NCI-H460 (cell line): ENCODE data around the gene CD209. TPM values are rescaled to one million over a fixed set of nuclear protein-coding genes. Genes with fewer than 3 reads are reported as not detected.
"Not testable (repeated sequence)": the region's sequence is repeated elsewhere in the genome, so short reads cannot be mapped to it uniquely, and the experiment has no call there.

Source experiments
- DNase-seq: peaks from one replicate; pipeline ENCODE4 v3.0.0-alpha.2; 2016; ENCODE audit warnings: low read depth; ENCODE audit errors: extremely low read depth
- total RNA-seq: library from RNA; depleted of rRNA; stranded (reverse); fragments of >200 nt; shearing (Covaris generic); gene quantifications from 2 replicates; pipeline ENCODE4 v1.2.3, GENCODE V29; 2014

The CD209 gene
- total RNA-seq, 1 experiment from 2014 or later, result not detected

DNA sequence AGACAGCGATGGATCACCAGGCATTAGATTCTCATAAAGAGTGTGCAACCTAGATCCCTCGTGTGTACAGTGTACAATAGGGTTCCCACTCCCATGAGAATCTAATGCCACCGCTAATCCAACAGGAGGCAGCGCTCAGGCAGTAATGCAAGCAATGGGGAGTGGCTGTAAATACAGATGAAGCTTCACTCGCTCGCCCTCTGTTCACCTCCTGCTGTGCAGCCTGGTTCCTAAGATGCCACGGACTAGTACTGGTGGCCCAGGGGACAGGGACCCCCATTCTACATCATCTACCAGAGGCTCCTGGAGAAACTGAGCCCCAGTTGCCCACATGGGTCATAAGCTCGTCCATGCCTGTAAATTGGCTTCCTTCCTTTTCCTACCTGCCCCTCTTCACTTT, 23.7 kb upstream of the CD209 start:
- no peak for DNase-seq

GRCh38 chr19:7769171-7769570, 21.8 kb upstream of the CD209 start:
- DNase-seq, result no peak

- no peak for DNase-seq
Measured at GRCh38 chr19:7767487-7767886, 20.2 kb upstream of the CD209 start.

DNA sequence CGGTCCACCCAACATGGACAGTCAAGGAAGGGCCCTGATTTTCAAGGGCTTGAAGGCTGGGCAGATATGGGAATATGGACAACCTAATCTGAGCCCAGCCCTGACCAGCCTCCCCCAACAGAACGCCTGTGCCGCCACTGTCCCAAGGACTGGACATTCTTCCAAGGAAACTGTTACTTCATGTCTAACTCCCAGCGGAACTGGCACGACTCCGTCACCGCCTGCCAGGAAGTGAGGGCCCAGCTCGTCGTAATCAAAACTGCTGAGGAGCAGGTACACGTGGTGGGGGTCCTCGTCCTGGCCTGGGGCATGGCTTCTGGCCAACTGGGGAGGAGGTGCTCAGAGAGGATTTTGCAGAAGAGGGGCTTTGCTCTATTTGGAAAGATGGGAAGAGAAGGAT, 19.2 kb upstream of the CD209 start:
- no peak for DNase-seq

- not testable (repeated sequence) for DNase-seq
Measured at GRCh38 chr19:7765043-7765442, 17.7 kb upstream of the CD209 start.

GRCh38 chr19:7764157-7764556, 16.8 kb upstream of the CD209 start:
- not testable (repeated sequence) for DNase-seq

DNA sequence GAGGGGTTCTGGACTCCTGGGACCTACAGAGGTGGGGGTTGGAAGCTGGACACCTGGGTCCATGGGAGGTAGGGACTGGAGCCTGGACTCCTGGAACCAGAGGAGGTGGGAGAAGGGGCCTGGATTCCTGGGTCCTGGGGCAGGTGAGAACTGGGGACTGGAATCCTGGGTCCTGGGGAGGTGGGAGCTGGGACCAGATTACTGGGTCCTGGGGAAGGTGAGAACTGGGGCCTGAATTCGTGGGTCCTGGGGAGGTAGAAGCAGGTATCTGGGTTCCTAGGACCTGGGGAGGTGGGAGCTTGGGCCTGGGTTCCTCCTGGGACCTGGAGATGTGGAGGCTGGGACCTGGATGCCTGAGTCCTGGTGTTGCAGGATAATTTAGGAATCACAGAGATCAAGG, 16.4 kb upstream of the CD209 start:
- DNase-seq, result no peak

DNA sequence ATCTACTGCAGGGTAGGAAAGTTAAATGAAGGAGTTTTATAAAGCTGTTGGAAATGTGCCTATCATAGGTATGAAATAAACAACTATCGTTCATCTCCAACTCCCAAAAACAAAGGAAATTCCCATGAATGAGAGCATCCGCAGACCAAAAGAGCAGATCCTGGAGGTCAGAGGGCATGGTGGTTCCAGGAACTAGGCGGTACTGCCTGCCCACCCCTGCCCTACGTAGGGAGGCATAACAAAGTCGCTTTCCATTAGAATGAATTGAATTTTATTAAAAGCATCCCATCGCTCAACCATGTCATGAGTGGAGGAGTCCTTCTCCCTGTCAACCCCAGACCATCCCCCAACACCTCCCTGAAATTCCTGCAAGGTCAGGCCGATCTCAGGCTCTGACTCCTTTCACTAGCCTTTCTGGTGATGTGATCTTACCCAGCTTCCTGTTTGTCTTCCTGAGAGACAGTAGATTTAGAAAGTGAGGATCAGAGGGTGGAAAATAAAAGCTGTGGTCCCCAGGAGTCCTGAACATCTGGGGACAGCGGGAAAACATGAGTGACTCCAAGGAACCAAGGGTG, 15.5 kb upstream of the CD209 start, which contains the start of gene CLEC4M:
Gene CLEC4M (plus strand): TSS at position 525 of the 575 bp plus-strand sequence. CDS start 24 bp downstream, at position 549.
- no peak for DNase-seq

GRCh38 chr19:7759156-7759555, 11.8 kb upstream of the CD209 start:
- no peak for DNase-seq

DNA sequence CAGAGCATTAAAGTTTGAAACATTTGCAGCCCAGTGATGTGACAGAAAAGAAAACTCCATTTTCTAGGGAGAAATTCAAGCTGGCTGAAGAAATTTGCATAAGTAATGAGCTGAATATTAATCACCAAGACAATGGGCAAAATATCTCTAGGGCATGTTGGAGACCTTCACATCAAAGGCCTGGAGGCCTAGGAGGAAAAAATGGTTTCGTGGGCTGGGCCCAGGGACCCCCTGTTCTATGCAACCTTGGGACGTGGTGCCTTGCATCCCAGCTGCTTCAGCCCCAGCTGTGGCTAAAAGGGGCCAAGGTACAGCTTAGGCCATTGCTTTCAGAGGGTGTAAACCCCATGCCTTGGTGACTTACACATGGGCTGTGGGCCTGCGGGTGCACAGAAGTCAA, 10.0 kb upstream of the CD209 start:
- DNase-seq, result no peak

DNA sequence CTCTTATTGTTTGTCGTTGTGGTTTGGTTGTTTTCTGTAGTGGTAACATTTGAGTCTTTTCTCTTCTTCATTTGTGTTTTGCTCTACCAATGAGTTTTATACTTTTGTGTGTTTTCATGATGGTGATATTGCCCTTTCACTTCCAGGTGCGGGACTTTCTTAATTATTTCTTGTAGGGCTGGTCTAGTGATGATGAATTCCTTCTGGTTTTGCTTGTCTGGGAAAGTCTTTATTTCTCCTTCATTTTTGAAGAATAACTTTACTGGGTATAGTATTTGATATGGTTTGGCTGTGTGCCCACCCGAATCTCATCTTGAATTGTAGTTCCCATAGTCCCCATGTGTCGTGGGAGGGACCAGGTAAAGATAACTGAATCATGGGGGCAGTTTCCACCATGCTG, 8.9 kb upstream of the CD209 start:
- DNase-seq, result no peak

DNA sequence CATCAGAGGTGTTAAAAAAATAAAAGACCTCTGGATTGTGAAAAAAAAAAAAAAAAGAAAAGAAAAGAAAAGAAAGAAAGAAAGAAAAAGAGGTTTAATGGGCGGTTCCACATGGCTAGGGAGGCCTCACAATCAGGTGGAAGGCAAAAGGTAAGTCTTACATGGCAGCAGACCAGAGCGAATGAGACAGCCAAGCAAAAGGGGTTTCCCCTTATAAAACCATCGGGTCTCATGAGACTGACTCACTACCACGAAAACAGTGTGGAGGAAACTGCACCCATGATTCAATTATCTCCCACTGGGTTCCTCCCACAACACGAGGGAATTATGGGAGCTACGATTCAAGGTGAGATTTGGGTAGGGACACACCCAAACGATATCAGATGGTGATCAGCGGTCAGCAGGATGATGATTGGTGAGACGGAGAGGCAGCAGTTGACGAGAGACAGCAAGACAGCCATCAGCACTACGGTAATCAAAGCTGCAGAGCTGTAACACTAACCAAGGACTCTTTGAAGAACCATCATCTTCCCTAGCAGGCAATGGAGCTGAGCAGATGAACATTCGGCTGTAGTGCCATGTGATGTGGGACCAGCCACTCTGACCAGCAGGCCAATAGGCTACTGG, 3.9 kb upstream of the CD209 start:
- no peak for DNase-seq

DNA sequence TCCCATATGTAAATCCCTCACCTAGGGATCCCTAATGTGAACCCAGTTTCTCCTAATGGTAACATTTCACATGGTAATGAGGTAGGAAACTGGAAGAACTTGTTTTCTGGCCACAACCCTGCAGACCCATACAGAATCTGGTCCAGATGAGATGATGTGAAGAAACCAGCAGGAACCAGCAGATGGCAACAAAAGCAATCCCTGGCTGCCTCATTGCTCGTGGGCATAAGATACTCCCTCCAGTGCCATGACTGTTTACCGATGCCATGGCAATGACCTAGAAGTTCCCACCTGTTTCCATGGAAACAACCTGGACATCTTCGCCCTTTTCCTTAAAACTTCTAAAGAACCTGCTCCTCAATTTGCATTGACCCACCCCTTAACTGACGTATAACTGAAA, 1.4 kb upstream of the CD209 start:
- no peak for DNase-seq

DNA sequence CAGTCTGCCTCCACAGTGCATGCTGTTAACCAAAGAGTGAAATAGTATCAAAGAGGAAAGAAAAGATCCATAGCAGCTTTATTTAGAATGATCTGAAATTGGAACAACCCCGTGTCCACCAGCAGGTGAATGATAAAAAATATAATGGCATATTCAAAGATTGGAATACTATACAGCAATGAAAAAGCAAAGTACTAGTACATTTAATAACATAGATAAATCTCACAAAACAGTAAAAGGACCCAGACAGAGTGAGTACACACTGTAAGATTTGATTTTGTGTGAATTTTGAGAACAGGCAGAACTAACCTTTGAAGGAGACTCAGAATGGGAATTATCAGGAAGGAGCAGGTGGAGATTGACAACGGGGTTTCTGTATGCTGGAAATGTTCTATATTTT, 837 bp upstream of the CD209 start:
- no peak for DNase-seq

- not testable (repeated sequence) for DNase-seq
Measured at GRCh38 chr19:7746306-7746705, 1.0 kb downstream of the CD209 start.

- DNase-seq, result no peak
Measured at GRCh38 chr19:7744871-7745650, 2.3 kb downstream of the CD209 start.

- no peak for DNase-seq
Measured at GRCh38 chr19:7744199-7744786, 3.0 kb downstream of the CD209 start.

GRCh38 chr19:7743425-7743841, 3.9 kb downstream of the CD209 start:
- DNase-seq, result no peak

GRCh38 chr19:7742991-7743390, 4.3 kb downstream of the CD209 start:
- no peak for DNase-seq

- DNase-seq, result no peak
Measured at GRCh38 chr19:7742575-7742974, 4.8 kb downstream of the CD209 start.

DNA sequence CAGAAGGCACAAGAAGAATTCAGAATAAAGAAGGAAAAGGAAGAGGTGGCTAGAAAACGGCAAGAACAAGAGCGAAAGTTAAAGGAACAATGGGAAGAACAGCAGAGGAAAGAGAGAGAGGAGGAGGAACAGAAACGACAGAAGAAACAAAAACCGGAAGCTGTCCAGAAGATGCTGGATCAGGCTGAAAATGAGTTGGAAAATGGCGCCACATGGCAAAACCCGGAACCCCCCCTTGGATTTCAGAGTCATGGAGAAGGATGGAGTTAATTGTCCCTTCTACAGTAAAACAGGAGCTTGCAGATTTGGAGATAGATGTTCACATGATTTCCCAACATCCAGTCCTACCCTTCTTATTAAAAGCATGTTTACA, 6.7 kb downstream of the CD209 start:
- no peak for DNase-seq
